ENCODE results near the gene VSIR. TPM values are rescaled to one million over a fixed set of nuclear protein-coding genes. Genes with fewer than 3 reads are reported as not detected.

The VSIR gene
- total RNA-seq, 2 donors from 2014 or later, result 0.07 to 0.68 TPM

- H3K27ac ChIP-seq (ENCODE audit: low read depth, low read length), result no peak overlapping the region
- H3K9me3 Mint-ChIP-seq, result no peaks in the 10 kb centered on the region
- TF ChIP-seq CTCF (conservative IDR thresholded peaks at IDR 0.05), result no peak
- H3K27me3 Mint-ChIP-seq (ENCODE audit: insufficient read depth), result peaks cover 5% of the 10 kb centered on the region
- H3K36me3 ChIP-seq (ENCODE audit: control insufficient read depth, insufficient read depth, low read length), result no peaks in the 10 kb centered on the region
- H3K27me3 ChIP-seq (ENCODE audit: control insufficient read depth, insufficient read depth, low read length, poor library complexity, severe bottlenecking), result peaks cover 5% of the 10 kb centered on the region
- H3K4me1 Mint-ChIP-seq, result peaks cover 13% of the 10 kb centered on the region
- H3K4me3 ChIP-seq (ENCODE audit: low read length), result no peak overlapping the region
- 82 to 100% methylated on average over 1 to 2 of the region's 5 CpGs for WGBS, 2 experiments (ENCODE audit: insufficient coverage in 1 of 2, insufficient read length in 1 of 2)
- H3K9ac ChIP-seq (ENCODE audit: extremely low read depth, low read length, poor library complexity, severe bottlenecking), result no peak overlapping the region
- no peaks in the 10 kb centered on the region for H3K9me3 ChIP-seq (ENCODE audit: control insufficient read depth, low read length)
- H3K4me1 ChIP-seq (ENCODE audit: control insufficient read depth, insufficient read depth, low read length), result peaks cover 6% of the 10 kb centered on the region
- no peak overlapping the region for H3K27ac Mint-ChIP-seq
- no peaks in the 10 kb centered on the region for H3K36me3 Mint-ChIP-seq (ENCODE audit: low read depth)
- no peak for DNase-seq
- H3K4me3 Mint-ChIP-seq, result no peak overlapping the region
These were observed 22.3 kb downstream of the VSIR start for GRCh38 chr10:71750986-71751385.

- H3K27ac Mint-ChIP-seq, result no peak overlapping the region
- no peak overlapping the region for H3K4me3 Mint-ChIP-seq
These were observed 23.0 kb downstream of the VSIR start for GRCh38 chr10:71750124-71750841.

GRCh38 chr10:71749396-71749795 is 23.9 kb downstream of the VSIR start:
- DNase-seq, result no peak
- 88 to 100% methylated on average over 1 to 4 of the region's 4 CpGs for WGBS, 2 experiments (ENCODE audit: insufficient coverage in 1 of 2, insufficient read length in 1 of 2)
- Histone ChIP-seq H3K9ac (ENCODE audit: extremely low read depth, low read length, poor library complexity, severe bottlenecking) (no peak overlapping the region), H3K4me1 (ENCODE audit: control insufficient read depth, insufficient read depth, low read length) (peaks cover 6% of the 10 kb centered on the region), H3K27ac (ENCODE audit: low read depth, low read length) (no peak overlapping the region), H3K4me3 (ENCODE audit: low read length) (no peak overlapping the region), H3K27me3 (ENCODE audit: control insufficient read depth, insufficient read depth, low read length, poor library complexity, severe bottlenecking) (no peaks in the 10 kb centered on the region), H3K9me3 (ENCODE audit: control insufficient read depth, low read length) (no peaks in the 10 kb centered on the region), H3K36me3 (ENCODE audit: control insufficient read depth, insufficient read depth, low read length) (no peaks in the 10 kb centered on the region)
- H3K4me3 Mint-ChIP-seq, result no peak overlapping the region
- peak overlapping the region; percentile 17 for H3K27ac Mint-ChIP-seq
- peaks cover 2% of the 10 kb centered on the region for H3K27me3 Mint-ChIP-seq (ENCODE audit: insufficient read depth)
- H3K4me1 Mint-ChIP-seq, result peaks cover 13% of the 10 kb centered on the region
- no peaks in the 10 kb centered on the region for H3K9me3 Mint-ChIP-seq
- no peak for TF ChIP-seq CTCF (conservative IDR thresholded peaks at IDR 0.05)
- no peaks in the 10 kb centered on the region for H3K36me3 Mint-ChIP-seq (ENCODE audit: low read depth)

More at GRCh38 chr10:71750124-71750841, 23.0 kb downstream of the VSIR start:
- no peaks in the 10 kb centered on the region for H3K36me3 ChIP-seq (ENCODE audit: control insufficient read depth, insufficient read depth, low read length)
- no peak for DNase-seq
- no peak overlapping the region for H3K9ac ChIP-seq (ENCODE audit: extremely low read depth, low read length, poor library complexity, severe bottlenecking)
- Mint-ChIP-seq H3K36me3 (ENCODE audit: low read depth) (no peaks in the 10 kb centered on the region), H3K4me1 (peaks cover 13% of the 10 kb centered on the region), H3K27me3 (ENCODE audit: insufficient read depth) (peaks cover 5% of the 10 kb centered on the region), H3K9me3 (no peaks in the 10 kb centered on the region)
- no peak overlapping the region for H3K4me3 ChIP-seq (ENCODE audit: low read length)
- no peaks in the 10 kb centered on the region for H3K9me3 ChIP-seq (ENCODE audit: control insufficient read depth, low read length)
- peaks cover 6% of the 10 kb centered on the region for H3K4me1 ChIP-seq (ENCODE audit: control insufficient read depth, insufficient read depth, low read length)
- H3K27ac ChIP-seq (ENCODE audit: low read depth, low read length), result no peak overlapping the region
- WGBS, 2 experiments (ENCODE audit: insufficient coverage in 1 of 2, insufficient read length in 1 of 2), result 94 to 95% methylated on average over 10 to 15 of the region's 15 CpGs
- H3K27me3 ChIP-seq (ENCODE audit: control insufficient read depth, insufficient read depth, low read length, poor library complexity, severe bottlenecking), result peaks cover 5% of the 10 kb centered on the region
- TF ChIP-seq CTCF (conservative IDR thresholded peaks at IDR 0.05), result no peak
